Thyroid gland (tissue), 4 donors: ENCODE results near the gene DIS3L2.
"Not testable (repeated sequence)": the region's sequence is repeated elsewhere in the genome, so short reads cannot be mapped to it uniquely, and the experiment has no call there.

ENCODE experiments used
- CTCF ChIP-seq, 6 experiments: fragments of 200-600 bp in 3 of 6; fragments of 450-650 bp in 3 of 6; sonication (generic) in 3 of 6; IDR thresholded peaks; one replicate each; pipeline ENCODE4 v1.5.1; 2016 to 2019; ENCODE audit warnings: antibody characterized with exemption in 6 of 6, mild to moderate bottlenecking in 2 of 6, inconsistent platforms in 1 of 6, moderate library complexity in 1 of 6
- POLR2A ChIP-seq, 2 donors: fragments of 450-650 bp; IDR thresholded peaks; one replicate each; pipeline ENCODE4 v1.6.1; 2017; ENCODE audit warnings: antibody characterized with exemption in 2 of 2, mild to moderate bottlenecking in 2 of 2, moderate library complexity in 1 of 2

GRCh38 chr2:232036876-232037275 lies 75.4 kb downstream of the DIS3L2 start:
- TF ChIP-seq CTCF, POLR2A (IDR thresholded peaks at IDR 0.05): not testable (repeated sequence)
